ENCODE measurements around the gene PRELP.

PRELP gene

DNA sequence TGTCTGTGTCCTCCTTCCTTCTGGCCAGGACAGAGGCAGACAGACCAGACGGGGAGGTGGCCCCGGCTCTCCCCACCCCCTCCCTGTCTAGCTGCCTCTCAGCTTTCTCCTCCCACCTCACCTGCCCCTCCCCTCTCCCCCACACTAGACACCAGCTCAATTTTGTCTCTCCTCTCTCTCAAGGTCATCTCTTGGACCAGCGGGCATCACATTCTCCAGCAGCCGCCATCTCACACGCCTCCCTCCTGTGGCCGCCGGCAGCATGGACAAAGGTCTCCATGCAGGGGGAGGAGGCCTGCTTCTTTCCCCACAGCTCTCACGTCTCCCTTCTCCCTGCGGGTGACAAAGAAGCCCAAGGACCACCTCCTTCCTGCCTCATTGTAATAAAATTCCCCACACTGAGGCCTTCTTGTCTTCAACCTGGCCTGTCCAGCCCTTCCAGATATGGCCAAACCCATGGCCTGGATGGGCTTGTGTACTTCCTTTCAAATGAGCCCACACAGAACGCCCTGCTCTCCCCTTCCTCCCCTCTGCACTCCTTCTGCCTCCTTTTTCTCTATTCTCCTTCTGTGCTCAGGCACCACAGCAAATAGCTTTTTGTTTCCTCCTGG is 33.0 kb downstream of the PRELP start:
- TF ChIP-seq YY1 (IDR thresholded peaks at IDR 0.05; ENCODE audit: low read depth) (no peak), FOXM1 (IDR thresholded peaks at IDR 0.05; ENCODE audit: borderline replicate concordance, low read depth) (no peak), TCF12 (IDR thresholded peaks at IDR 0.05; ENCODE audit: low read depth) (no peak), EGR1 (IDR thresholded peaks at IDR 0.05) (no peak), RAD21 (IDR thresholded peaks at IDR 0.05; ENCODE audit: low read depth) (no peak), CREB1 (IDR thresholded peaks at IDR 0.05; ENCODE audit: low read depth) (no peak), CEBPB (IDR thresholded peaks at IDR 0.05) (no peak), EP300 (IDR thresholded peaks at IDR 0.05; ENCODE audit: borderline replicate concordance) (no peak), ZBTB7A (IDR thresholded peaks at IDR 0.05; ENCODE audit: low read depth) (no peak), TAF1 (IDR thresholded peaks at IDR 0.05; ENCODE audit: low read depth) (no peak), NFIC (IDR thresholded peaks at IDR 0.05) (no peak), TEAD4 (IDR thresholded peaks at IDR 0.05) (no peak)
- TF ChIP-seq, protein P1, sequence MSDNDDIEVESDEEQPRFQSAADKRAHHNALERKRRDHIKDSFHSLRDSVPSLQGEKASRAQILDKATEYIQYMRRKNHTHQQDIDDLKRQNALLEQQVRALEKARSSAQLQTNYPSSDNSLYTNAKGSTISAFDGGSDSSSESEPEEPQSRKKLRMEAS (IDR thresholded peaks at IDR 0.05) = no peak
- TF ChIP-seq, protein P2, sequence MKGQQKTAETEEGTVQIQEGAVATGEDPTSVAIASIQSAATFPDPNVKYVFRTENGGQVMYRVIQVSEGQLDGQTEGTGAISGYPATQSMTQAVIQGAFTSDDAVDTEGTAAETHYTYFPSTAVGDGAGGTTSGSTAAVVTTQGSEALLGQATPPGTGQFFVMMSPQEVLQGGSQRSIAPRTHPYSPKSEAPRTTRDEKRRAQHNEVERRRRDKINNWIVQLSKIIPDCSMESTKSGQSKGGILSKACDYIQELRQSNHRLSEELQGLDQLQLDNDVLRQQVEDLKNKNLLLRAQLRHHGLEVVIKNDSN (IDR thresholded peaks at IDR 0.05) = no peak
- TF ChIP-seq, protein P3, sequence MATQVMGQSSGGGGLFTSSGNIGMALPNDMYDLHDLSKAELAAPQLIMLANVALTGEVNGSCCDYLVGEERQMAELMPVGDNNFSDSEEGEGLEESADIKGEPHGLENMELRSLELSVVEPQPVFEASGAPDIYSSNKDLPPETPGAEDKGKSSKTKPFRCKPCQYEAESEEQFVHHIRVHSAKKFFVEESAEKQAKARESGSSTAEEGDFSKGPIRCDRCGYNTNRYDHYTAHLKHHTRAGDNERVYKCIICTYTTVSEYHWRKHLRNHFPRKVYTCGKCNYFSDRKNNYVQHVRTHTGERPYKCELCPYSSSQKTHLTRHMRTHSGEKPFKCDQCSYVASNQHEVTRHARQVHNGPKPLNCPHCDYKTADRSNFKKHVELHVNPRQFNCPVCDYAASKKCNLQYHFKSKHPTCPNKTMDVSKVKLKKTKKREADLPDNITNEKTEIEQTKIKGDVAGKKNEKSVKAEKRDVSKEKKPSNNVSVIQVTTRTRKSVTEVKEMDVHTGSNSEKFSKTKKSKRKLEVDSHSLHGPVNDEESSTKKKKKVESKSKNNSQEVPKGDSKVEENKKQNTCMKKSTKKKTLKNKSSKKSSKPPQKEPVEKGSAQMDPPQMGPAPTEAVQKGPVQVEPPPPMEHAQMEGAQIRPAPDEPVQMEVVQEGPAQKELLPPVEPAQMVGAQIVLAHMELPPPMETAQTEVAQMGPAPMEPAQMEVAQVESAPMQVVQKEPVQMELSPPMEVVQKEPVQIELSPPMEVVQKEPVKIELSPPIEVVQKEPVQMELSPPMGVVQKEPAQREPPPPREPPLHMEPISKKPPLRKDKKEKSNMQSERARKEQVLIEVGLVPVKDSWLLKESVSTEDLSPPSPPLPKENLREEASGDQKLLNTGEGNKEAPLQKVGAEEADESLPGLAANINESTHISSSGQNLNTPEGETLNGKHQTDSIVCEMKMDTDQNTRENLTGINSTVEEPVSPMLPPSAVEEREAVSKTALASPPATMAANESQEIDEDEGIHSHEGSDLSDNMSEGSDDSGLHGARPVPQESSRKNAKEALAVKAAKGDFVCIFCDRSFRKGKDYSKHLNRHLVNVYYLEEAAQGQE (IDR thresholded peaks at IDR 0.05; ENCODE audit: low read depth) = no peak

DNA sequence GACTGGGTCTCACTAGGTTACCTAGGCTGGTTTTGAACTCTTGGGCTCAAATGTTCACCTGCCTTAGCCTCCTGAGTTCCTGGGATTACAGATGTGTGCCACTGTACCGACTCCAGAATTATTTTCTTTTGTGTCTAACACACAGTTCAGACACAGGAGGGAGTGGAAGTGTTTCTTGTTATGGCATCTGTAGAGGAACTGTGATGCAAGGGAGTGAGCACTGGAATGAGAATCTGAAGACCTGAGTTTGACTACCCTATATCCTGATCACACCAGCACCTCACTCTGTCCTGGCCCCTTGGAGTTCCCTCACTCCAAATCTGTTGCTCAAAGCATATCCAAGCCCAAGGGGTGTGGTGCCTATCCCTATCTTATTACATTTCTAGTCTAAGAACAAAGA is 33.5 kb downstream of the PRELP start:
- no peak for TF ChIP-seq TAF1 (IDR thresholded peaks at IDR 0.05; ENCODE audit: low read depth)
- TF ChIP-seq TEAD4 (IDR thresholded peaks at IDR 0.05) = no peak
- TF ChIP-seq NFIC (IDR thresholded peaks at IDR 0.05) = no peak
- TF ChIP-seq RAD21 (IDR thresholded peaks at IDR 0.05; ENCODE audit: low read depth) = no peak
- TF ChIP-seq, protein P3 (IDR thresholded peaks at IDR 0.05; ENCODE audit: low read depth) = no peak
- TF ChIP-seq EP300 (IDR thresholded peaks at IDR 0.05; ENCODE audit: borderline replicate concordance) = no peak
- no peak for TF ChIP-seq ZBTB7A (IDR thresholded peaks at IDR 0.05; ENCODE audit: low read depth)
- no peak for TF ChIP-seq YY1 (IDR thresholded peaks at IDR 0.05; ENCODE audit: low read depth)
- no peak for TF ChIP-seq EGR1 (IDR thresholded peaks at IDR 0.05)
- TF ChIP-seq, protein P2 (IDR thresholded peaks at IDR 0.05) = no peak
- TF ChIP-seq FOXM1 (IDR thresholded peaks at IDR 0.05; ENCODE audit: borderline replicate concordance, low read depth) = no peak
- TF ChIP-seq CEBPB (IDR thresholded peaks at IDR 0.05) = no peak
- TF ChIP-seq, protein P1 (IDR thresholded peaks at IDR 0.05) = no peak
- TF ChIP-seq TCF12 (IDR thresholded peaks at IDR 0.05; ENCODE audit: low read depth) = no peak

DNA sequence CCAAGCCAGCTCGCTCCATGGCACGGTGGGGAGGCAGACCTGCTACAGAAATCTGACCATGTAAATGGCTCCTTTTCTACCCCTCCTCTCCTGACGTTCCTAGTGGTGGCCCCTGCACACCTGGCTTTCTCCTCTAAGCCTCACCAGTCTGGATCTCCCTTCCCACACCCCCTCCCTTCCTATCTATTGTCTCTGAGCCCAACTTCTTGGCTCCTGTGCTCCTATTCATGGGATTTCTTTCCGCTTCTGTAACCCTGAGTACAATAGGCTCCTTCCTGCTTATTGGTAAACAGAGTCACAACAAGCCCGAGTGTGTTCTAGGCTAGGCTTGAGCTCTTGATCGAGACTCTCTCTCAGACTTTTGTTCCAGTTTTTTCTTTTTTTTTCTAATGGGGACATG is 35.9 kb downstream of the PRELP start:
- peak; percentile 91 for TF ChIP-seq TCF12 (IDR thresholded peaks at IDR 0.05; ENCODE audit: low read depth)
- TF ChIP-seq EP300 (IDR thresholded peaks at IDR 0.05; ENCODE audit: borderline replicate concordance) = peak; percentile 87
- TF ChIP-seq, protein P3 (IDR thresholded peaks at IDR 0.05; ENCODE audit: low read depth) = no peak
- no peak for TF ChIP-seq TAF1 (IDR thresholded peaks at IDR 0.05; ENCODE audit: low read depth)
- TF ChIP-seq FOXM1 (IDR thresholded peaks at IDR 0.05; ENCODE audit: borderline replicate concordance, low read depth) = peak; percentile 34; the same call in 1 of the 2 replicates
- TF ChIP-seq YY1 (IDR thresholded peaks at IDR 0.05; ENCODE audit: low read depth) = peak; percentile 27; the same call in 1 of the 2 replicates
- TF ChIP-seq CREB1 (IDR thresholded peaks at IDR 0.05; ENCODE audit: low read depth) = no peak
- TF ChIP-seq EGR1 (IDR thresholded peaks at IDR 0.05) = 0 out of 2 replicates have a peak, but pooled peaks have one; percentile 38
- peak; percentile 88 for TF ChIP-seq NFIC (IDR thresholded peaks at IDR 0.05)
- peak; percentile 11; the same call in 1 of the 2 replicates for TF ChIP-seq RAD21 (IDR thresholded peaks at IDR 0.05; ENCODE audit: low read depth)
- no peak for TF ChIP-seq CEBPB (IDR thresholded peaks at IDR 0.05)
- TF ChIP-seq, protein P2 (IDR thresholded peaks at IDR 0.05) = no peak
- TF ChIP-seq TEAD4 (IDR thresholded peaks at IDR 0.05) = peak; percentile 29; the same call in 1 of the 2 replicates
- no peak for TF ChIP-seq ZBTB7A (IDR thresholded peaks at IDR 0.05; ENCODE audit: low read depth)
- TF ChIP-seq, protein P1 (IDR thresholded peaks at IDR 0.05) = no peak

Data from Ishikawa (cell line).